ENCODE results near the gene RPS6KL1. TPM values are rescaled to one million over a fixed set of nuclear protein-coding genes. Genes with fewer than 3 reads are reported as not detected.

Gene RPS6KL1
- total RNA-seq, 1 donor from 2014 or later: 0.97 TPM

GRCh38 chr14:74919421-74920165, 3.5 kb downstream of the RPS6KL1 start:
- Mint-ChIP-seq H3K4me1 (ENCODE audit: unreplicated experiment) (peaks cover 11% of the 10 kb centered on the region), H3K9me3 (ENCODE audit: unreplicated experiment) (no peaks in the 10 kb centered on the region), H3K36me3 (ENCODE audit: unreplicated experiment) (no peaks in the 10 kb centered on the region), H3K27ac (ENCODE audit: unreplicated experiment) (no peak overlapping the region), H3K27me3 (ENCODE audit: unreplicated experiment) (no peaks in the 10 kb centered on the region), H3K4me3 (ENCODE audit: unreplicated experiment) (no peak overlapping the region)
- DNase-seq (ENCODE audit: extremely low spot score, unreplicated experiment): no peak
- TF ChIP-seq CTCF (IDR thresholded peaks at IDR 0.05): no peak

- Mint-ChIP-seq H3K36me3 (ENCODE audit: unreplicated experiment) (no peaks in the 10 kb centered on the region), H3K9me3 (ENCODE audit: unreplicated experiment) (no peaks in the 10 kb centered on the region)
These were observed 4.7 kb downstream of the RPS6KL1 start for GRCh38 chr14:74918380-74918779.

GRCh38 chr14:74917646-74918081, 5.4 kb downstream of the RPS6KL1 start:
- no peaks in the 10 kb centered on the region for H3K9me3 Mint-ChIP-seq (ENCODE audit: unreplicated experiment)
- peaks cover 13% of the 10 kb centered on the region for H3K4me1 Mint-ChIP-seq (ENCODE audit: unreplicated experiment)
- H3K27me3 Mint-ChIP-seq (ENCODE audit: unreplicated experiment): no peaks in the 10 kb centered on the region
- no peak for TF ChIP-seq CTCF (IDR thresholded peaks at IDR 0.05)
- DNase-seq (ENCODE audit: extremely low spot score, unreplicated experiment): no peak
- H3K27ac Mint-ChIP-seq (ENCODE audit: unreplicated experiment): no peak overlapping the region
- H3K4me3 Mint-ChIP-seq (ENCODE audit: unreplicated experiment): no peak overlapping the region
- no peaks in the 10 kb centered on the region for H3K36me3 Mint-ChIP-seq (ENCODE audit: unreplicated experiment)

More at GRCh38 chr14:74918380-74918779, 4.7 kb downstream of the RPS6KL1 start:
- TF ChIP-seq CTCF (IDR thresholded peaks at IDR 0.05): no peak
- no peaks in the 10 kb centered on the region for H3K27me3 Mint-ChIP-seq (ENCODE audit: unreplicated experiment)
- no peak overlapping the region for H3K4me3 Mint-ChIP-seq (ENCODE audit: unreplicated experiment)
- no peak overlapping the region for H3K27ac Mint-ChIP-seq (ENCODE audit: unreplicated experiment)
- no peak for DNase-seq (ENCODE audit: extremely low spot score, unreplicated experiment)
- H3K4me1 Mint-ChIP-seq (ENCODE audit: unreplicated experiment): peaks cover 13% of the 10 kb centered on the region

- no peak overlapping the region for H3K4me3 Mint-ChIP-seq (ENCODE audit: unreplicated experiment)
- no peak overlapping the region for H3K27ac Mint-ChIP-seq (ENCODE audit: unreplicated experiment)
- H3K27me3 Mint-ChIP-seq (ENCODE audit: unreplicated experiment): no peaks in the 10 kb centered on the region
- no peak for DNase-seq (ENCODE audit: extremely low spot score, unreplicated experiment)
- no peaks in the 10 kb centered on the region for H3K36me3 Mint-ChIP-seq (ENCODE audit: unreplicated experiment)
- H3K9me3 Mint-ChIP-seq (ENCODE audit: unreplicated experiment): no peaks in the 10 kb centered on the region
- no peak for TF ChIP-seq CTCF (IDR thresholded peaks at IDR 0.05)
- H3K4me1 Mint-ChIP-seq (ENCODE audit: unreplicated experiment): peaks cover 13% of the 10 kb centered on the region
These were observed 5.9 kb downstream of the RPS6KL1 start for GRCh38 chr14:74917178-74917543.

GRCh38 chr14:74915826-74916225, 7.2 kb downstream of the RPS6KL1 start:
- no peak overlapping the region for H3K4me3 Mint-ChIP-seq (ENCODE audit: unreplicated experiment)
- no peaks in the 10 kb centered on the region for H3K36me3 Mint-ChIP-seq (ENCODE audit: unreplicated experiment)
- H3K4me1 Mint-ChIP-seq (ENCODE audit: unreplicated experiment): peaks cover 13% of the 10 kb centered on the region
- no peaks in the 10 kb centered on the region for H3K27me3 Mint-ChIP-seq (ENCODE audit: unreplicated experiment)
- no peak for TF ChIP-seq CTCF (IDR thresholded peaks at IDR 0.05)
- no peak overlapping the region for H3K27ac Mint-ChIP-seq (ENCODE audit: unreplicated experiment)
- no peaks in the 10 kb centered on the region for H3K9me3 Mint-ChIP-seq (ENCODE audit: unreplicated experiment)
- DNase-seq (ENCODE audit: extremely low spot score, unreplicated experiment): no peak
